Stomach (tissue), 9 donors: ENCODE results near the gene HELZ2. TPM values are rescaled to one million over a fixed set of nuclear protein-coding genes. Genes with fewer than 3 reads are reported as not detected.
A peak's percentile ranks its signal among the peaks of the same experiment; 100 is the strongest.

ENCODE experiments used
- DNase-seq, 2 donors: peaks; one replicate each; pipeline versions ENCODE4 v3.0.0 to v3.0.0-alpha.2; 2013 to 2019
- H3K27ac ChIP-seq, 5 donors: fragments of 200-600 bp in 4 of 5; sonication (generic) in 4 of 5; one replicate each; pipeline ENCODE4 v1.5.1; 2013 to 2019; ENCODE audit warnings: mild to moderate bottlenecking in 1 of 5, moderate library complexity in 1 of 5
- H3K27me3 ChIP-seq, 3 donors: fragments of 200-600 bp; sonication (generic); one replicate each; pipeline ENCODE4 v1.5.1; 2017 to 2019; ENCODE audit warnings: mixed run types in 1 of 3
- H3K36me3 ChIP-seq, 4 donors: fragments of 200-600 bp; sonication (generic); 1 replicate in 3 of 4; 2 replicates in 1 of 4; pipeline ENCODE4 v1.5.1; 2016 to 2019
- H3K4me1 ChIP-seq, 4 donors: fragments of 200-600 bp; sonication (generic); one replicate each; pipeline ENCODE4 v1.5.1; 2016 to 2019
- H3K4me3 ChIP-seq, 4 donors: fragments of 200-600 bp; sonication (generic) in 3 of 4; one replicate each; pipeline ENCODE4 v1.5.1; 2016 to 2019; ENCODE audit warnings: mild to moderate bottlenecking in 1 of 4
- H3K9me3 ChIP-seq, 4 donors: fragments of 200-600 bp; sonication (generic); one replicate each; pipeline ENCODE4 v1.5.1; 2016 to 2019
- EP300 ChIP-seq: sonication (generic); formaldehyde crosslinking; IDR thresholded peaks from one replicate; pipeline ENCODE4 v1.6.1; 2017; ENCODE audit warnings: antibody characterized with exemption
- POLR2A ChIP-seq, 4 donors: fragments of 450-650 bp; IDR thresholded peaks; one replicate each; pipeline ENCODE4 v1.6.1; 2016; ENCODE audit warnings: antibody characterized with exemption in 4 of 4, control low read depth in 2 of 4, mild to moderate bottlenecking in 1 of 4, moderate library complexity in 1 of 4
- POLR2AphosphoS5 ChIP-seq, 3 donors: sonication (generic); formaldehyde crosslinking; IDR thresholded peaks; one replicate each; pipeline ENCODE4 v1.6.1; 2016; ENCODE audit warnings: antibody characterized with exemption in 3 of 3
- WGBS, 5 donors: extraction: QIAGEN DNeasy Blood & Tissue Kit in 3 of 5; methylation state at CpG; one replicate each; pipeline versions ENCODE4 v1.1.5 to v1.1.7; 2013 to 2018; 5-methylcytosine and 5-hydroxymethylcytosine counted together
- intact Hi-C: fragments of 100-400 bp; cut with DNase I; formaldehyde crosslinking; loops from one replicate; pipeline ENCODE4 v1.15.1; 2023; ENCODE audit warnings: low total_unique reads
- polyA plus RNA-seq, 3 donors: library from polyadenylated mRNA; stranded (reverse); fragments of 200-250 nt; gene quantifications; one replicate each; pipeline ENCODE4 v1.2.3, GENCODE V29; 2013
- total RNA-seq, 5 donors: library from RNA; depleted of rRNA; stranded (reverse); fragments of >200 nt; gene quantifications; one replicate each; pipeline versions ENCODE4 v1.1.0 to v1.2.3, GENCODE V29; 2014 to 2016
- TF ChIP-seq, protein P1 (sequence below), 7 experiments: fragments of 450-650 bp in 4 of 7; fragments of 200-600 bp in 3 of 7; sonication (generic) in 3 of 7; IDR thresholded peaks; one replicate each; pipeline ENCODE4 v1.5.1; 2016 to 2019; ENCODE audit warnings: antibody characterized with exemption in 7 of 7, control low read depth in 2 of 7, mild to moderate bottlenecking in 1 of 7
- donor health status: healthy with polysubstance abuse.
- donor health status: Bipolar disorder and iron deficiency.
- donor health status: healthy.

The HELZ2 gene
- total and polyA plus RNA-seq, 8 donors = 4.4 to 95.5 (median 30.1) TPM

DNA sequence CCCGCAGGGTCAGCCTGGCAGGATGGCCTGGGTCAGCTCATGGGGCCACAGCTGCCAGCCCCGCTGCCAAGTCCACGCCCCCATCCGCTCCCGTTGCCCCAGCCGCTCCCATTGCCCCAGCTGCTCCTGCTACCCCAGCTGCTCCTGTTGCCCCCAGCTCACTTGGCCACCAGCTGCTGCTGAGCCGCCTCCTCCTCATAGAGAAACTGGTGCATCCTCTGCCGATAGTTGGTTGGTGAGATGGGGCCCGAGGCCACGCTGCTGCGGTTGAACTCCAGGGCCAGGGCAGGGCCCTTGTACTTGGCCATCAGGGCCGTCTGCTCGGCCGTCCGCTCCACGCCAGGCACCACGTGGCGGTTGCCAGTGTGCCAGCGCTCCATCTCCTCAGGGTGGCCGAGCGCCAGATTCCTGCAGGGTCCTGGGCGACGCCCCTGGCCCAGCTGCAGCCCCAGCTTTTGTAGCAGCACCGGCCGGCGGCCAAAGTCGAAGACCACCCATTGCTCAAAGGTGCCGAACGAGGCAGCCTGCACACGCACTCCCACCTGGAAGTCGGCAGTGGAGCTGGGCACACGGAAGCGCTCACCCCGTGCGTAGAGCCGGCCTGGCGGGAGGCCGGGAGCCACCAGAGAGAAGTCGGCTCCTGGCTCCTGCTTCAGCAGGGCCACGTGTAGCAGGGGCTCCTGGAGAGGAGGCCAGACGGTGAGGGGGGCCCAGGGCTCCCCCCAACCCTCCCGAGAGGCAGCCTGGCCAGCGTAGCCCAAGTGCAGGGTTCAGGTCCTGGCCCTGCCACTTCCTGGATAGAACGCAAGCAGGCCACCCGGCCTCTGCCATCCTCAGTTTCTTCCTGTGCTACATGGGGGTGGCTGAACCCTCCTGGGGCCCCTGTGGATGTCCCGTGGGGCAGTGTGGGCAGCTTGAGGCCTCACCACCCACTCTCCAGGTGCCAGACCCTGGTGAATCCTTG, 4.8 kb downstream of the HELZ2 start:
- Histone ChIP-seq H3K9me3 (no peaks in the 10 kb centered on the region), H3K36me3 (peaks cover 16 to 67% (median 59%) of the 10 kb centered on the region in 4 donors), H3K27ac (peak overlapping the region in 1 of 5 donors; percentile 70), H3K4me1 (peaks cover 12 to 36% (median 33%) of the 10 kb centered on the region in 4 donors), H3K4me3 (no peak overlapping the region), H3K27me3 (no peaks in the 10 kb centered on the region)
- 85 to 90% (median 88%) methylated on average over 37 to 46 of the region's 46 CpGs for WGBS, 5 donors
- intact Hi-C loops = no loop called here
- TF ChIP-seq EP300 (no peak), POLR2AphosphoS5 (IDR thresholded peaks at IDR 0.05) (no peak), POLR2A (IDR thresholded peaks at IDR 0.05) (no peak)
- TF ChIP-seq, protein P1, sequence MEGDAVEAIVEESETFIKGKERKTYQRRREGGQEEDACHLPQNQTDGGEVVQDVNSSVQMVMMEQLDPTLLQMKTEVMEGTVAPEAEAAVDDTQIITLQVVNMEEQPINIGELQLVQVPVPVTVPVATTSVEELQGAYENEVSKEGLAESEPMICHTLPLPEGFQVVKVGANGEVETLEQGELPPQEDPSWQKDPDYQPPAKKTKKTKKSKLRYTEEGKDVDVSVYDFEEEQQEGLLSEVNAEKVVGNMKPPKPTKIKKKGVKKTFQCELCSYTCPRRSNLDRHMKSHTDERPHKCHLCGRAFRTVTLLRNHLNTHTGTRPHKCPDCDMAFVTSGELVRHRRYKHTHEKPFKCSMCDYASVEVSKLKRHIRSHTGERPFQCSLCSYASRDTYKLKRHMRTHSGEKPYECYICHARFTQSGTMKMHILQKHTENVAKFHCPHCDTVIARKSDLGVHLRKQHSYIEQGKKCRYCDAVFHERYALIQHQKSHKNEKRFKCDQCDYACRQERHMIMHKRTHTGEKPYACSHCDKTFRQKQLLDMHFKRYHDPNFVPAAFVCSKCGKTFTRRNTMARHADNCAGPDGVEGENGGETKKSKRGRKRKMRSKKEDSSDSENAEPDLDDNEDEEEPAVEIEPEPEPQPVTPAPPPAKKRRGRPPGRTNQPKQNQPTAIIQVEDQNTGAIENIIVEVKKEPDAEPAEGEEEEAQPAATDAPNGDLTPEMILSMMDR (IDR thresholded peaks at IDR 0.05) = no peak
- no peak for DNase-seq

DNA sequence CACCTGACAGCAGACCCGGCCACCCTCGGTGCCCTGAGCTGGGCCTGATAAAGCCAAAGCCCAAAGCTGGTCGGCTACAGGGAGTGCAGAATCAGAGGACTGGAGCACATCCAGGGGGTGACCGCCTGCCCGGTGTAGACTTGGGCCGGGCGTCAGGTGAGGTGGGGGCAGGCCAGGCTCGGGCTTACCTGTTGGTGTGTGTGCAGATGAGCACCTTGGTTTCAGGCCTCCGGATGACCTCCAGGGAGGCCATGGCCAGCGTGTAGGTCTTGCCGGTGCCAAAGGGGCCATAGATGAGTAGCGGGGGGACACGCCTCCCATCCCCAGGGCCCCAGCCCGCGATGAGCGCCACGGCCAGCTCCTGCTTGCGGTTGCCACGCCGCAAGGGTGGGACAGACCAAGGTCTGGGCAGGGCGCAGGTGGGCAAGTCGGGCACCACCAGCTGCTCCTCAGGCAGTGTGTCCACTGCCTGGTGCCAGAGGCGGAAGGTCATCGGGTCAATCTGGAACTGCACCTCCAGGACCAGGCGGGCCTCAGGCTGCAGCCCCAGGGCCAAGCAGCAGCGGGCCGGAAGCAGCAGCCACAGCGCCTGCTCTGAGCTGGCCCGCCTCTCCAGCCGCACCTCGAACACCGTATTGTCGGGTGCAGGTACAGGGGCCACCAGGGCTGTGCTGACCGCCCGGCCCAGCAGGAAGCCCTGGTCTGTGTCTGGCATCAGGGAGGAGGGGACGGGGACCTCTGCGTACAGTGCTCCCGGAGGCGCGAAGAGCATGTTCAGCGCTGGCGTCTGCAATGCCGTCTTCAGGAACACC, 5.7 kb downstream of the HELZ2 start:
- peaks cover 25 to 76% (median 68%) of the 10 kb centered on the region in 4 donors for H3K36me3 ChIP-seq
- TF ChIP-seq POLR2A (IDR thresholded peaks at IDR 0.05) (no peak), POLR2AphosphoS5 (IDR thresholded peaks at IDR 0.05) (no peak), EP300 (no peak)
- TF ChIP-seq, protein P1 (IDR thresholded peaks at IDR 0.05) = no peak
- DNase-seq = no peak
- peaks cover 9 to 32% (median 29%) of the 10 kb centered on the region in 4 donors for H3K4me1 ChIP-seq
- H3K4me3 ChIP-seq = peak overlapping the region in 2 of 4 donors; percentile 8 to 24
- WGBS, 5 donors = 76 to 82% (median 80%) methylated on average over 20 to 43 of the region's 43 CpGs
- no peaks in the 10 kb centered on the region for H3K27me3 ChIP-seq
- H3K27ac ChIP-seq = peak overlapping the region in 3 of 5 donors; percentile 16 to 73 (median 70)
- H3K9me3 ChIP-seq = no peaks in the 10 kb centered on the region
- intact Hi-C loops = no loop called here

- Histone ChIP-seq H3K27ac (peak overlapping the region in 4 of 5 donors; percentile 15 to 73 (median 43)), H3K9me3 (no peaks in the 10 kb centered on the region), H3K27me3 (no peaks in the 10 kb centered on the region), H3K36me3 (peaks cover 31 to 82% (median 74%) of the 10 kb centered on the region in 4 donors), H3K4me3 (peak overlapping the region in 2 of 4 donors; percentile 8 to 24), H3K4me1 (peaks cover 1 to 24% (median 21%) of the 10 kb centered on the region in 4 donors)
- intact Hi-C loops = no loop called here
- DNase-seq = peak in 1 of 2 donors; percentile 59
- no peak for TF ChIP-seq EP300
- WGBS, 5 donors = 71 to 85% (median 78%) methylated on average over 18 to 37 of the region's 37 CpGs
Measured at GRCh38 chr20:63567386-63568169, 6.5 kb downstream of the HELZ2 start.

GRCh38 chr20:63567136-63567385, 7.0 kb downstream of the HELZ2 start:
- peaks cover 35 to 82% (median 74%) of the 10 kb centered on the region in 4 donors for H3K36me3 ChIP-seq

More at GRCh38 chr20:63567136-63567385, 7.0 kb downstream of the HELZ2 start:
- 80 to 94% (median 84%) methylated on average over 13 to 22 of the region's 22 CpGs for WGBS, 5 donors
- Histone ChIP-seq H3K4me3 (peak overlapping the region in 1 of 4 donors; percentile 8), H3K9me3 (no peaks in the 10 kb centered on the region), H3K27ac (peak overlapping the region in 3 of 5 donors; percentile 15 to 73 (median 70)), H3K27me3 (no peaks in the 10 kb centered on the region), H3K4me1 (peaks cover 0 to 19% (median 16%) of the 10 kb centered on the region in 4 donors)
- intact Hi-C loops = no loop called here
- TF ChIP-seq, protein P1 (IDR thresholded peaks at IDR 0.05) = no peak
- no peak for TF ChIP-seq EP300
- DNase-seq = no peak
